Ishikawa (cell line): Measurements from ENCODE around the gene THBS2.

ENCODE experiments used
- CEBPB ChIP-seq: IDR thresholded peaks from 2 replicates; pipeline ENCODE4 v1.6.1; 2012
- CREB1 ChIP-seq: IDR thresholded peaks from 2 replicates; pipeline ENCODE4 v1.6.1; 2012; ENCODE audit warnings: low read depth
- EP300 ChIP-seq: IDR thresholded peaks from 2 replicates; pipeline ENCODE4 v1.6.1; 2012; ENCODE audit warnings: borderline replicate concordance
- MAX ChIP-seq: IDR thresholded peaks from 2 replicates; pipeline ENCODE4 v1.6.1; 2012
- RAD21 ChIP-seq: IDR thresholded peaks from 2 replicates; pipeline ENCODE4 v1.6.1; 2012; ENCODE audit warnings: low read depth
- TAF1 ChIP-seq: IDR thresholded peaks from 2 replicates; pipeline ENCODE4 v1.6.1; 2012; ENCODE audit warnings: low read depth, mild to moderate bottlenecking
- TCF12 ChIP-seq: IDR thresholded peaks from 2 replicates; pipeline ENCODE4 v1.6.1; 2012; ENCODE audit warnings: low read depth
- YY1 ChIP-seq: IDR thresholded peaks from 2 replicates; pipeline ENCODE4 v1.6.1; 2012; ENCODE audit warnings: low read depth
- ZBTB7A ChIP-seq: IDR thresholded peaks from 2 replicates; pipeline ENCODE4 v1.6.1; 2012; ENCODE audit warnings: low read depth
- TF ChIP-seq, protein P1 (sequence below): IDR thresholded peaks from 2 replicates; pipeline ENCODE4 v1.6.1; 2012; ENCODE audit warnings: low read depth, mild to moderate bottlenecking
- TF ChIP-seq, protein P2 (sequence below): IDR thresholded peaks from 2 replicates; pipeline ENCODE4 v1.6.1; 2012

DNA sequence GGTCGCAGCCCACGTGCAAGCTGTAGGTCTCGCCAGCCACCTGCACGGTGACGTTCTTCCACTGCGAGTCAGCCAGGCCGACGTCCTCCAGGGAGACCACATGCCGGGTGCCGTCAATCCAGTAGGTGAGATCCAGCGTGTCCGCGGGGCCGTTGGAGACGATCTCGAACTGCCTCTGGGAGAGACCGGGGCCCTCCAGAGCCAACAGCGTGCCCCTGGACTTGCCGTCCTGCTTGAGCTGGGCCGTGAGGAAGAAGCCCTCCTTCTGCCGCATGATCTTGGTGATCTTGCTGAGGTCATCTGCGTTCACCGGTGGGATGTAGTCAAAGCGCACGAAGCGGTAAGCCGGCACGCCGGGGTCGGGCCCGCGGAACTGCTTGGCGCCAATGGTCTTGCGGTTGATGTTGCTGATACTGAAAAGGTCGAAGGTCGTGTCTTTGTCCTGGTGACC lies 5.1 kb downstream of the THBS2 start:
- TF ChIP-seq, protein P1, sequence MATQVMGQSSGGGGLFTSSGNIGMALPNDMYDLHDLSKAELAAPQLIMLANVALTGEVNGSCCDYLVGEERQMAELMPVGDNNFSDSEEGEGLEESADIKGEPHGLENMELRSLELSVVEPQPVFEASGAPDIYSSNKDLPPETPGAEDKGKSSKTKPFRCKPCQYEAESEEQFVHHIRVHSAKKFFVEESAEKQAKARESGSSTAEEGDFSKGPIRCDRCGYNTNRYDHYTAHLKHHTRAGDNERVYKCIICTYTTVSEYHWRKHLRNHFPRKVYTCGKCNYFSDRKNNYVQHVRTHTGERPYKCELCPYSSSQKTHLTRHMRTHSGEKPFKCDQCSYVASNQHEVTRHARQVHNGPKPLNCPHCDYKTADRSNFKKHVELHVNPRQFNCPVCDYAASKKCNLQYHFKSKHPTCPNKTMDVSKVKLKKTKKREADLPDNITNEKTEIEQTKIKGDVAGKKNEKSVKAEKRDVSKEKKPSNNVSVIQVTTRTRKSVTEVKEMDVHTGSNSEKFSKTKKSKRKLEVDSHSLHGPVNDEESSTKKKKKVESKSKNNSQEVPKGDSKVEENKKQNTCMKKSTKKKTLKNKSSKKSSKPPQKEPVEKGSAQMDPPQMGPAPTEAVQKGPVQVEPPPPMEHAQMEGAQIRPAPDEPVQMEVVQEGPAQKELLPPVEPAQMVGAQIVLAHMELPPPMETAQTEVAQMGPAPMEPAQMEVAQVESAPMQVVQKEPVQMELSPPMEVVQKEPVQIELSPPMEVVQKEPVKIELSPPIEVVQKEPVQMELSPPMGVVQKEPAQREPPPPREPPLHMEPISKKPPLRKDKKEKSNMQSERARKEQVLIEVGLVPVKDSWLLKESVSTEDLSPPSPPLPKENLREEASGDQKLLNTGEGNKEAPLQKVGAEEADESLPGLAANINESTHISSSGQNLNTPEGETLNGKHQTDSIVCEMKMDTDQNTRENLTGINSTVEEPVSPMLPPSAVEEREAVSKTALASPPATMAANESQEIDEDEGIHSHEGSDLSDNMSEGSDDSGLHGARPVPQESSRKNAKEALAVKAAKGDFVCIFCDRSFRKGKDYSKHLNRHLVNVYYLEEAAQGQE: no peak
- TF ChIP-seq EP300: no peak
- no peak for TF ChIP-seq TAF1
- no peak for TF ChIP-seq RAD21
- TF ChIP-seq MAX: no peak
- TF ChIP-seq, protein P2, sequence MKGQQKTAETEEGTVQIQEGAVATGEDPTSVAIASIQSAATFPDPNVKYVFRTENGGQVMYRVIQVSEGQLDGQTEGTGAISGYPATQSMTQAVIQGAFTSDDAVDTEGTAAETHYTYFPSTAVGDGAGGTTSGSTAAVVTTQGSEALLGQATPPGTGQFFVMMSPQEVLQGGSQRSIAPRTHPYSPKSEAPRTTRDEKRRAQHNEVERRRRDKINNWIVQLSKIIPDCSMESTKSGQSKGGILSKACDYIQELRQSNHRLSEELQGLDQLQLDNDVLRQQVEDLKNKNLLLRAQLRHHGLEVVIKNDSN: no peak
- no peak for TF ChIP-seq TCF12
- TF ChIP-seq YY1: no peak
- TF ChIP-seq CEBPB: no peak
- TF ChIP-seq ZBTB7A: no peak
- no peak for TF ChIP-seq CREB1
